H1 (cell line): Measurements from ENCODE around the gene PRDX5. TPM values are rescaled to one million over a fixed set of nuclear protein-coding genes. Genes with fewer than 3 reads are reported as not detected.

Source experiments
- CTCF ChIA-PET: fragments of 300-600 bp; sonication (Branson Sonifier 250); formaldehyde crosslinking; loops from one replicate; lab custom pipeline; 2021; ENCODE audit not compliant: partially characterized antibody; lab: Charles Lee
- POLR2A ChIA-PET: fragments of 300-600 bp; sonication (Branson Sonifier 250); formaldehyde crosslinking; loops from one replicate; lab custom pipeline; 2021; ENCODE audit warnings: inconsistent platforms; ENCODE audit not compliant: partially characterized antibody; lab: Charles Lee
- DNase-seq, 2 experiments: peaks; one replicate each; pipeline versions ENCODE4 v3.0.0 to v3.0.0-alpha.2; 2010 to 2022; ENCODE audit warnings: low spot score in 2 of 2, low read depth in 1 of 2, mixed read lengths in 1 of 2
- FAIRE-seq: peaks from 2 replicates; lab custom pipeline; 2011; peaks lifted over from hg19 to GRCh38; lab: Jason Lieb, UNC
- H2AFZ ChIP-seq: 2 replicates; pipeline ENCODE4 v1.8.1; 2012; ENCODE audit warnings: low read length, inconsistent platforms
- H2AK5ac ChIP-seq: 2 replicates; pipeline ENCODE4 v1.6.1; 2013; ENCODE audit warnings: low read depth, low read length
- H2BK120ac ChIP-seq: replicated peaks from 2 replicates; pipeline ENCODE3; 2013; ENCODE audit warnings: low read depth, low read length, inconsistent platforms
- H2BK12ac ChIP-seq: 2 replicates; pipeline ENCODE4 v1.6.1; 2013; ENCODE audit warnings: low read depth, low read length
- H2BK15ac ChIP-seq: 2 replicates; pipeline ENCODE4 v1.6.1; 2013; ENCODE audit warnings: low read length
- H2BK20ac ChIP-seq: 2 replicates; pipeline ENCODE4 v1.6.1; 2013; ENCODE audit warnings: low read length
- H2BK5ac ChIP-seq: 2 replicates; pipeline ENCODE4 v1.6.1; 2013; ENCODE audit warnings: low read depth, low read length
- H3K14ac ChIP-seq: 2 replicates; pipeline ENCODE4 v1.6.1; 2013; ENCODE audit warnings: inconsistent platforms; ENCODE audit not compliant: insufficient read length
- H3K18ac ChIP-seq: 2 replicates; pipeline ENCODE4 v1.6.1; 2013; ENCODE audit warnings: low read length; ENCODE audit errors: extremely low read depth
- H3K23ac ChIP-seq: 2 replicates; pipeline ENCODE4 v1.6.1; 2013; ENCODE audit warnings: inconsistent platforms; ENCODE audit not compliant: insufficient read length
- H3K23me2 ChIP-seq: 2 replicates; pipeline ENCODE4 v1.6.1; 2013; ENCODE audit warnings: low read depth, low read length
- H3K27ac ChIP-seq: 2 replicates; pipeline ENCODE4 v1.6.1; 2011; ENCODE audit warnings: low read depth, low read length, inconsistent platforms
- H3K27me3 ChIP-seq, 4 experiments: replicated peaks in 1 of 4; 1 replicate in 1 of 4; 2 replicates in 3 of 4; pipeline versions ENCODE4 v1.6.1 to v1.8.1; 2011 to 2013; ENCODE audit warnings: low read length in 3 of 4, mild to moderate bottlenecking in 3 of 4, inconsistent platforms in 2 of 4, mixed read lengths in 2 of 4, moderate library complexity in 1 of 4; ENCODE audit not compliant: control insufficient read depth in 3 of 4, insufficient read depth in 3 of 4; ENCODE audit errors: extremely low read depth in 1 of 4
- H3K36me3 ChIP-seq, 4 experiments: 2 replicates each; pipeline versions ENCODE4 v1.6.1 to v1.8.1; 2011 to 2013; ENCODE audit warnings: mild to moderate bottlenecking in 4 of 4, low read length in 3 of 4, moderate library complexity in 2 of 4, control low read depth in 1 of 4, inconsistent platforms in 1 of 4; ENCODE audit not compliant: insufficient read depth in 4 of 4, control insufficient read depth in 2 of 4
- H3K4ac ChIP-seq: replicated peaks from 2 replicates; pipeline ENCODE3; 2013; ENCODE audit warnings: low read length, low read depth, mixed read lengths, inconsistent platforms; ENCODE audit not compliant: insufficient read length
- H3K4me1 ChIP-seq, 4 experiments: replicated peaks in 1 of 4; 1 replicate in 1 of 4; 2 replicates in 3 of 4; pipeline versions ENCODE4 v1.6.1 to v1.8.1; 2011 to 2013; ENCODE audit warnings: low read length in 3 of 4, inconsistent platforms in 2 of 4, mixed read lengths in 1 of 4; ENCODE audit not compliant: insufficient read depth in 4 of 4, control insufficient read depth in 3 of 4
- H3K4me2 ChIP-seq, 2 experiments: 2 replicates each; pipeline versions ENCODE4 v1.6.1 to v1.8.1; 2011 to 2013; ENCODE audit warnings: low read depth in 2 of 2, low read length in 2 of 2, control low read depth in 1 of 2, inconsistent platforms in 1 of 2, mild to moderate bottlenecking in 1 of 2; ENCODE audit not compliant: insufficient read depth in 1 of 2
- H3K4me3 ChIP-seq, 4 experiments: fragments of 200-600, 300-600 bp in 1 of 4; sonication (generic), shearing (Covaris generic), sonication (Bioruptor Twin) in 1 of 4; 2 replicates each; pipeline versions ENCODE4 v1.5.1 to v1.8.1; 2011 to 2016; ENCODE audit warnings: low read length in 4 of 4, low read depth in 3 of 4, control low read depth in 2 of 4, inconsistent platforms in 2 of 4, mild to moderate bottlenecking in 2 of 4, mixed read lengths in 1 of 4, moderate library complexity in 1 of 4; ENCODE audit not compliant: insufficient read depth in 2 of 4; ENCODE audit errors: extremely low read depth in 1 of 4
- H3K56ac ChIP-seq: replicated peaks from 2 replicates; pipeline ENCODE3; 2013; ENCODE audit warnings: low read depth, mild to moderate bottlenecking, mixed read lengths, low read length, inconsistent platforms; ENCODE audit not compliant: insufficient read length
- H3K79me1 ChIP-seq: 2 replicates; pipeline ENCODE4 v1.6.1; 2013; ENCODE audit warnings: low read depth, low read length, control low read depth
- H3K79me2 ChIP-seq, 2 experiments: 2 replicates each; pipeline versions ENCODE4 v1.6.1 to v1.8.1; 2012 to 2013; ENCODE audit warnings: low read length in 2 of 2, mild to moderate bottlenecking in 2 of 2, inconsistent platforms in 1 of 2; ENCODE audit not compliant: insufficient read depth in 2 of 2, control insufficient read depth in 1 of 2
- H3K9ac ChIP-seq, 4 experiments: replicated peaks in 1 of 4; 1 replicate in 1 of 4; 2 replicates in 3 of 4; pipeline versions ENCODE4 v1.6.1 to v1.8.1; 2011 to 2013; ENCODE audit warnings: low read depth in 3 of 4, low read length in 3 of 4, control low read depth in 2 of 4, mild to moderate bottlenecking in 2 of 4, moderate library complexity in 2 of 4, inconsistent platforms in 1 of 4; ENCODE audit errors: extremely low read depth in 1 of 4
- H3K9me3 ChIP-seq, 2 experiments: 2 replicates each; pipeline versions ENCODE4 v1.6.1 to v1.8.1; 2012 to 2013; ENCODE audit warnings: mild to moderate bottlenecking in 2 of 2, moderate library complexity in 2 of 2, control low read depth in 1 of 2, inconsistent platforms in 1 of 2, low read depth in 1 of 2, low read length in 1 of 2, mixed read lengths in 1 of 2; ENCODE audit not compliant: insufficient read depth in 2 of 2
- H4K20me1 ChIP-seq, 2 experiments: replicated peaks in 1 of 2; 2 replicates each; pipeline versions ENCODE3 to v1.8.1; 2011 to 2013; ENCODE audit warnings: inconsistent platforms in 2 of 2, low read length in 2 of 2, mild to moderate bottlenecking in 1 of 2; ENCODE audit not compliant: insufficient read depth in 2 of 2, control insufficient read depth in 1 of 2
- H4K5ac ChIP-seq: 2 replicates; pipeline ENCODE4 v1.6.1; 2013; ENCODE audit warnings: low read length, low read depth, mixed read lengths, inconsistent platforms; ENCODE audit not compliant: insufficient read length
- H4K8ac ChIP-seq: 2 replicates; pipeline ENCODE4 v1.8.0; 2013; ENCODE audit warnings: mild to moderate bottlenecking, moderate library complexity, low read length, inconsistent platforms; ENCODE audit not compliant: insufficient read depth; ENCODE audit errors: extremely low read depth
- H4K91ac ChIP-seq: replicated peaks from 2 replicates; pipeline ENCODE3; 2013; ENCODE audit warnings: low read length, mixed read lengths, inconsistent platforms; ENCODE audit not compliant: insufficient read length
- CBX8 ChIP-seq: fragments of 300-800, 300-1000 bp; sonication (generic); IDR thresholded peaks from 2 replicates; pipeline ENCODE4 v1.7.1; 2016; ENCODE audit warnings: low read depth, low read length, borderline replicate concordance
- CREB1 ChIP-seq: IDR thresholded peaks from 2 replicates; pipeline ENCODE4 v1.6.1; 2012; ENCODE audit warnings: inconsistent platforms
- EGR1 ChIP-seq: IDR thresholded peaks from 2 replicates; pipeline ENCODE4 v1.6.1; 2011; ENCODE audit warnings: low read depth, low read length, borderline replicate concordance
- EZH2 ChIP-seq: fragments of 200-600 bp; sonication (generic); IDR thresholded peaks from 2 replicates; pipeline ENCODE4 v1.7.1; 2012; ENCODE audit warnings: low read depth, mild to moderate bottlenecking, moderate library complexity, low read length, inconsistent platforms; ENCODE audit not compliant: severe bottlenecking
- HDAC6 ChIP-seq: IDR thresholded peaks from one replicate; pipeline ENCODE4 v1.7.1; 2012; ENCODE audit warnings: low read depth, mild to moderate bottlenecking, inconsistent platforms, low read length, moderate library complexity
- KDM1A ChIP-seq: fragments of 200-600, 300-600 bp; sonication (generic); IDR thresholded peaks from 2 replicates; pipeline ENCODE4 v1.7.1; 2016; ENCODE audit warnings: mild to moderate bottlenecking, low read length, borderline replicate concordance
- KDM4A ChIP-seq: IDR thresholded peaks from one replicate; pipeline ENCODE4 v1.7.1; 2012; ENCODE audit warnings: low read depth, mild to moderate bottlenecking, moderate library complexity, low read length, inconsistent platforms; ENCODE audit not compliant: severe bottlenecking
- MAX ChIP-seq: IDR thresholded peaks from 2 replicates; pipeline ENCODE4 v1.6.1; 2012; ENCODE audit warnings: inconsistent platforms
- SUZ12 ChIP-seq: fragments of 200-600 bp; sonication (generic); IDR thresholded peaks from 2 replicates; pipeline ENCODE4 v1.6.1; 2012; ENCODE audit warnings: mild to moderate bottlenecking, inconsistent platforms, low read length, moderate library complexity, mixed read lengths
- TAF1 ChIP-seq: IDR thresholded peaks from 2 replicates; pipeline ENCODE4 v1.6.1; 2011; ENCODE audit warnings: mild to moderate bottlenecking, low read depth, low read length
- TEAD4 ChIP-seq: IDR thresholded peaks from 2 replicates; pipeline ENCODE4 v1.6.1; 2012; ENCODE audit warnings: low read depth, low read length, inconsistent platforms, mixed read lengths
- WGBS, 2 experiments: shearing (Covaris generic) in 1 of 2; methylation state at CpG; one replicate each; pipeline versions ENCODE4 v1.1.6 to v1.1.7; 2013 to 2015; ENCODE audit warnings: low lambda C conversion rate in 2 of 2, mixed read lengths in 2 of 2, inconsistent platforms in 1 of 2, low coverage in 1 of 2, missing lambda C conversion rate in 1 of 2; ENCODE audit not compliant: insufficient replicate concordance in 2 of 2, insufficient coverage in 1 of 2, insufficient read length in 1 of 2; ENCODE audit errors: extremely low coverage in 1 of 2, missing lambda C conversion rate in 1 of 2; 5-methylcytosine and 5-hydroxymethylcytosine counted together
- polyA plus RNA-seq, 7 experiments: library from polyadenylated mRNA; depleted of rRNA in 3 of 7; stranded (reverse) in 5 of 7; unstranded in 2 of 7; fragments of >200 nt in 5 of 7; fragments of 200-250 nt in 2 of 7; gene quantifications; 1 replicate in 5 of 7; 2 replicates in 1 of 7; 4 replicates in 1 of 7; pipeline versions ENCODE4 v1.2.1 to v1.2.3, GENCODE V29; 2011 to 2013; ENCODE audit warnings: missing spikeins in 2 of 7, mixed read lengths in 2 of 7
- total RNA-seq: library from RNA; stranded (reverse); fragmentation: NEBNext Ultra II Directional; extraction: Animal tissue kit (Norgen Biotek cat#: 25700); gene quantifications from 2 replicates; pipeline ENCODE4 v1.2.1, GENCODE V29; 2021

PRDX5 gene
- total and polyA plus RNA-seq, 2 of the 8 experiments (the other 6 are each of a cell fraction or from before 2014, with no cell fraction given) = 201 to 582 TPM

GRCh38 chr11:64297699-64298358 lies 20.1 kb upstream of the PRDX5 start:
- H3K36me3 ChIP-seq = no peaks in the 10 kb centered on the region; a peak in 1 of 8 replicates
- peak overlapping the region; percentile 66 for H3K23ac ChIP-seq
- H4K5ac ChIP-seq = no peak overlapping the region
- H2BK5ac ChIP-seq = no peak overlapping the region
- H3K23me2 ChIP-seq = peaks cover 7% of the 10 kb centered on the region; the same call in 1 of the 2 replicates
- H3K4me2 ChIP-seq = peak overlapping the region; percentile 57 to 63; a peak in 2 of 4 replicates
- H2AK5ac ChIP-seq = no peak overlapping the region
- no peak overlapping the region for H3K56ac ChIP-seq
- H3K14ac ChIP-seq = no peak overlapping the region
- DNase-seq = peak in 1 of 2 experiments; percentile 56
- no peak overlapping the region for H3K27ac ChIP-seq
- ChIA-PET POLR2A (interaction anchor here (0.7 to 1.9 kb wide), 9 partner anchors 8 to 66 kb away, joined by 3 to 14 read pairs (median 3); partner anchors contain the start of genes BAD, GPR137, PRDX5 and TRMT112), CTCF (interaction anchor here (1.2 to 2.6 kb wide), 3 partner anchors 26 to 86 kb away, joined by 4 to 10 read pairs (median 5); no protein-coding TSS in a partner anchor)
- no peak overlapping the region for H2AFZ ChIP-seq
- peaks cover 0 to 14% of the 10 kb centered on the region in 2 experiments for H4K20me1 ChIP-seq
- H2BK20ac ChIP-seq = peak overlapping the region; percentile 61; the same call in 1 of the 2 replicates
- H4K8ac ChIP-seq = no peak overlapping the region; the same call in 1 of the 2 replicates
- no peak overlapping the region for H4K91ac ChIP-seq
- H2BK120ac ChIP-seq = no peak overlapping the region
- no peak overlapping the region for H3K9ac ChIP-seq
- H3K79me1 ChIP-seq = no peaks in the 10 kb centered on the region
- H3K4me3 ChIP-seq = peak overlapping the region in 2 of 4 experiments; percentile 6 to 47; a peak in 2 of 8 replicates
- H2BK12ac ChIP-seq = 0 out of 2 replicates have a peak overlapping the region, but pooled peaks have one; percentile 60
- no peak overlapping the region for H3K4ac ChIP-seq
- WGBS, 2 experiments = 66% methylated on average over 18 of the region's 18 CpGs; no CpG with 5 or more reads in 1 of the 2 experiments
- no peak overlapping the region for H2BK15ac ChIP-seq
- peaks cover 70 to 91% (median 83%) of the 10 kb centered on the region in 4 experiments for H3K27me3 ChIP-seq
- no peak overlapping the region for H3K18ac ChIP-seq
- H3K9me3 ChIP-seq = no peaks in the 10 kb centered on the region; a peak in 1 of 4 replicates
- no peaks in the 10 kb centered on the region for H3K79me2 ChIP-seq
- no peak for FAIRE-seq
- peaks cover 0 to 23% (median 14%) of the 10 kb centered on the region in 4 experiments; a peak in 5 of 7 replicates for H3K4me1 ChIP-seq
- TF ChIP-seq KDM4A = no peak
- TF ChIP-seq TAF1 = no peak
- TF ChIP-seq TEAD4 = no peak
- TF ChIP-seq HDAC6 = no peak
- TF ChIP-seq EGR1 = no peak
- TF ChIP-seq CBX8 = no peak; the same call in 1 of the 2 replicates
- TF ChIP-seq MAX = no peak
- TF ChIP-seq CREB1 = no peak
- TF ChIP-seq EZH2 = peak; percentile 73
- TF ChIP-seq SUZ12 = peak; percentile 81; the same call in 1 of the 2 replicates
- TF ChIP-seq KDM1A = no peak
